ENCODE measurements around the gene DHRS2. TPM values are rescaled to one million over a fixed set of nuclear protein-coding genes. Genes with fewer than 3 reads are reported as not detected.

Gene DHRS2
- total and polyA plus RNA-seq, 10 of the 15 experiments (the other 5 are each of a cell fraction or from before 2014, with no cell fraction given) = 0.09 to 1.8 (median 0.73) TPM; not detected in 1

DNA sequence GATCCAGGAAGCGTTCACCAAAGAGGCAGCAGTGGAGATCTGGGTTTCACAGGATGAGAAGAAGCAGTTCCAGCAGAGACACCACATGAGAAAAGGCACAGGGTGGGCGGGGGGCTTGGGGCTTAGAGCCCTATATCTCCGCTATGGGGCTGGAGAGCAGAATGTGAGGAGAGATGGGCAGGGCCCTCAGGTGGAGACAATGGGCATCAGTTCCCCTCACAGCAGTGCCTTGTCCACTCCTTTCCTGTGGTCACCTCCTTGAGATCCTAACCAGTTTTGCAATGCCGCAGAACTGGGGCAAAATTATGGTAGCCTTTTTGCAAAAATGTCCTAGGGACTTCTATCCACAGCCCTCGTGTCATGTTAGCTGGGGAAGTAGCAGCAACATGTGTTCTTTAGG is 27.5 kb downstream of the DHRS2 start (continued):
- no peak for TF ChIP-seq ZNF24 (IDR thresholded peaks at IDR 0.05)

DNA sequence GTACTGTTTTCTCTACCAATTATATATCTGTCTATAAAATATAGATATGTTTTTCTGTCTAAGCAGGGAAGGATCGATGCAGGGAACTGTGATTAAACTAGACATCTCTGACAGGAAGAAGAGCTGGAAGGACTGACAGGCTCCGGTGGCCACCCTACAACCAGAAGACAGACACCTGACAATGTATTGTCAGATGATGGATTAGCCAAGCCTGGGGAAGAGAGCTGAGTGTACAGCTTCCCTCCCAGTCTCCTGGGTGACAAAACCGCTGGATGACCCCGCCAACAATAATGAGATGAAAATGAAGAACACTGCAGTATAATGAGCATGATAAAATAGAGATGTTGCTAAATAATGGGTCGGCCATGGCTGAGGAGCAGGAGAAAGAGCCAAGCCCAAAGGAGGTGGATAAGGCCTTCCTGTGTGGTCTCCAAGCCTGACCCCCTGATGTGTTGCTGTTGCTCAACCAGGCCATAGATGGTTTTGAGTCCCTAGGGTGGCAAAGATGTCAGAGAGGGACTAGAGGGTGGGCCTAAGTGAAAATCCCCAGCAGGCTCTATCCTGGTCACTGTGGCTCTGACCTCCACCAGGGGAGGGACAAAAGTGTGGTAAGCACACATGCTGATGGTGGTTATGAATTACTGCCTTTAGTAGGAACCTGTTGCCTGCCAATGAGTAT is 28.2 kb downstream of the DHRS2 start:
- H2AFZ ChIP-seq (ENCODE audit: control insufficient read depth, low read depth, low read length) = no peak overlapping the region
- no peak overlapping the region for H3K4me3 ChIP-seq
- ChIA-PET RAD21 (ENCODE audit: unreplicated experiment) (no interaction called here), POLR2A (no interaction called here), CTCF (interaction anchor here (4.8 kb wide), 1 partner anchor 32 kb away, joined by 27 read pairs; no protein-coding TSS in a partner anchor), SMC1A (ENCODE audit: uncharacterized antibody, unreplicated experiment) (no interaction called here)
- H3K36me3 ChIP-seq (ENCODE audit: control insufficient read depth in 2 of 2, insufficient read depth in 2 of 2, low read length in 1 of 2) = no peaks in the 10 kb centered on the region
- TF ChIP-seq, protein P1, sequence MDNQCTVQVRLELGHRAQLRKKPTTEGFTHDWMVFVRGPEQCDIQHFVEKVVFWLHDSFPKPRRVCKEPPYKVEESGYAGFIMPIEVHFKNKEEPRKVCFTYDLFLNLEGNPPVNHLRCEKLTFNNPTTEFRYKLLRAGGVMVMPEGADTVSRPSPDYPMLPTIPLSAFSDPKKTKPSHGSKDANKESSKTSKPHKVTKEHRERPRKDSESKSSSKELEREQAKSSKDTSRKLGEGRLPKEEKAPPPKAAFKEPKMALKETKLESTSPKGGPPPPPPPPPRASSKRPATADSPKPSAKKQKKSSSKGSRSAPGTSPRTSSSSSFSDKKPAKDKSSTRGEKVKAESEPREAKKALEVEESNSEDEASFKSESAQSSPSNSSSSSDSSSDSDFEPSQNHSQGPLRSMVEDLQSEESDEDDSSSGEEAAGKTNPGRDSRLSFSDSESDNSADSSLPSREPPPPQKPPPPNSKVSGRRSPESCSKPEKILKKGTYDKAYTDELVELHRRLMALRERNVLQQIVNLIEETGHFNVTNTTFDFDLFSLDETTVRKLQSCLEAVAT (IDR thresholded peaks at IDR 0.05) = no peak
- TF ChIP-seq SMC3 (IDR thresholded peaks at IDR 0.05; ENCODE audit: borderline replicate concordance, low read length) (no peak), BMI1 (IDR thresholded peaks at IDR 0.05; ENCODE audit: borderline replicate concordance) (no peak)
- TF ChIP-seq, protein P2, sequence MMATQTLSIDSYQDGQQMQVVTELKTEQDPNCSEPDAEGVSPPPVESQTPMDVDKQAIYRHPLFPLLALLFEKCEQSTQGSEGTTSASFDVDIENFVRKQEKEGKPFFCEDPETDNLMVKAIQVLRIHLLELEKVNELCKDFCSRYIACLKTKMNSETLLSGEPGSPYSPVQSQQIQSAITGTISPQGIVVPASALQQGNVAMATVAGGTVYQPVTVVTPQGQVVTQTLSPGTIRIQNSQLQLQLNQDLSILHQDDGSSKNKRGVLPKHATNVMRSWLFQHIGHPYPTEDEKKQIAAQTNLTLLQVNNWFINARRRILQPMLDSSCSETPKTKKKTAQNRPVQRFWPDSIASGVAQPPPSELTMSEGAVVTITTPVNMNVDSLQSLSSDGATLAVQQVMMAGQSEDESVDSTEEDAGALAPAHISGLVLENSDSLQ (IDR thresholded peaks at IDR 0.05) = no peak
- no peak overlapping the region for H3K27ac ChIP-seq (ENCODE audit: control insufficient read depth, insufficient read depth)
- no peak for FAIRE-seq
- in situ Hi-C loops (cut with MboI) (no loop called here), intact Hi-C loops (cut with micrococcal nuclease; ENCODE audit: unreplicated experiment) (loop anchor here (10.0 kb wide), 1 partner anchor 260 kb away; no protein-coding TSS in a partner anchor)
- H3K9me3 ChIP-seq (replicated peaks; ENCODE audit: control insufficient read depth, insufficient read depth, low read length) = no peaks in the 10 kb centered on the region
- no peaks in the 10 kb centered on the region for H3K79me2 ChIP-seq (ENCODE audit: control insufficient read depth, insufficient read depth, low read length)
- no peaks in the 10 kb centered on the region for H4K20me1 ChIP-seq (ENCODE audit: control insufficient read depth, insufficient read depth)
- no peak for ATAC-seq
- H3K4me2 ChIP-seq (ENCODE audit: control insufficient read depth, insufficient read depth) = no peak overlapping the region
- H3K4me1 ChIP-seq (ENCODE audit: control insufficient read depth, insufficient read depth, low read length) = no peaks in the 10 kb centered on the region
- DNase-seq (ENCODE audit: low read depth, low spot score) = no peak
- 17% methylated on average over 5 of the region's 5 CpGs for WGBS (ENCODE audit: insufficient coverage, insufficient replicate concordance, low lambda C conversion rate, missing lambda C conversion rate)
- no peaks in the 10 kb centered on the region; a peak in 2 of 4 replicates for H3K27me3 ChIP-seq (replicated peaks in 1 of 2; ENCODE audit: control insufficient read depth in 2 of 2, insufficient read depth in 2 of 2, low read length in 1 of 2)
- no peak overlapping the region for H3K9ac ChIP-seq (ENCODE audit: control insufficient read depth, insufficient read depth, low read length)
- BruUV-seq (replicated peaks) = no TSS peak

All from GM12878 (cell line).